ENCODE measurements around the gene GLRX3. TPM values are rescaled to one million over a fixed set of nuclear protein-coding genes. Genes with fewer than 3 reads are reported as not detected.
A peak's percentile ranks its signal among the peaks of the same experiment; 100 is the strongest.
"Not testable (repeated sequence)": the region's sequence is repeated elsewhere in the genome, so short reads cannot be mapped to it uniquely, and the experiment has no call there.

GLRX3 gene
- 369 and 2,100 TPM in 2 replicates for total RNA-seq (2014; rRNA removed; shearing (Covaris generic); ENCODE audit: low replicate concordance)

DNA sequence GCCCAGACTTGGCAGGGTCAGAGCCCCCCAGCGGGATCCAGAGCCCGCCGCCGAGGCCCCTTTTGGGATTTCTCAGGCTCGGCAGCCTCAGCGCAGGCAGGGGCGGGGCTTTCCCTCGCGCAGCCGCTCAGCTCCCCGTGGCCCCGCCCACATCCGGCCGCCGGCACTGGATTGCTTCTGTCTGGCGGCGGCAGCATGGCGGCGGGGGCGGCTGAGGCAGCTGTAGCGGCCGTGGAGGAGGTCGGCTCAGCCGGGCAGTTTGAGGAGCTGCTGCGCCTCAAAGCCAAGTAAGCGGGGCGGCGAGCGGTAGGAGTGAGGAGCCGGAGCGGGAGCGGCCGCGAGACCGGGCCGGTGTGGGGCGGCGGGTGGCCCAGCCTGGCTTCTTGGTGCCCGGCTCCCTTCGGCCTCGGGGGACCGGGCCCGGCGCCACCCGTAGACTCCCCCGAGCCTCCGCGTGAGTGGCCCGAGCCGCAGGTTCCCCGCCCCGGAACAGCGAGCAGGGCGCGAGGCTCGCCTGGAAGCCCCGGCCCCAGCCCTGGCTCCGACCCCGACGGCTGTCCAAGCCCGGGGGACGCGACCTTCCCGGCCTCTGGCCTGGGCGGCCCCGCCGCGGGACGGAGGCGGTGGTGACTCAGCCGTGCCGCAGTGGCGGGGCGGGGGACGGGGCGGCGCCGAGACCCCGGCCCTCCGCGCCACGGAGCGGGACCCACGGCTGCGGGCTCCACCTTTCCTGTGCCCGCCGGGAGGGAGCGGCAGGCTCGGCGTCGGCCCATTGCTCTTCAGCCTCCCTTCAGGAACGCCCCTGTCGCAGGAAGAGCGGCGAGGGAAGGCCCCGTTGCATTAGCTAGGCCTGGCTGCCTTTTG lies at the start of gene GLRX3:
GLRX3 (plus strand) TSS at position 166 of the 864 bp plus-strand sequence; CDS start at position 196, 30 bp downstream.
- Histone ChIP-seq H3K36me3 (peaks cover 27% of the 10 kb centered on the region), H3K27me3 (no peaks in the 10 kb centered on the region), H3K4me3 (peak within 1 kb of the TSS; percentile 91), H3K9me3 (no peaks in the 10 kb centered on the region)
- DNase-seq: peak; percentile 90

DNA sequence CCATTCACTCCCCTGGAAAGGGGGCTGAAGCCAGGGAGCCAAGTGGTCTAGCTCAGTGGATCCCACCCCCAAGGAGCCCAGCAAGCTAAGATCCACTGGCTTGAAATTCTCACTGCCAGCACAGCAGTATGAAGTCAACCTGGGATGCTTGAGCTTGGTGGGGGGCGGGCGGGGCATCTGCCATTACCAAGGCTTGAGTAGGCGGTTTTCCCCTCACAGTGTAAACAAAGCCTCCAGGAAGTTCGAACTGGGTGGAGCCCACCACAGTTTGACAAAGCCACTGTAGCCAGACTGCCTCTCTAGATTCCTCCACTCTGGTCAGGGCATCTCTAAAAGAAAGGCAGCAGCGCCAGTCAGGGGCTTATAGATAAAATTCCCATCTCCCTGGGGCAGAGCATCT lies 45.6 kb upstream of the GLRX3 start:
- not testable (repeated sequence) for H3K27me3 ChIP-seq, H3K4me3 ChIP-seq, DNase-seq, H3K9me3 ChIP-seq, H3K36me3 ChIP-seq

GRCh38 chr10:130099344-130099743 lies 36.8 kb upstream of the GLRX3 start:
- H3K9me3 ChIP-seq: no peaks in the 10 kb centered on the region
- no peak overlapping the region for H3K4me3 ChIP-seq
- H3K36me3 ChIP-seq: no peaks in the 10 kb centered on the region
- no peak for DNase-seq
- H3K27me3 ChIP-seq: no peaks in the 10 kb centered on the region

DNA sequence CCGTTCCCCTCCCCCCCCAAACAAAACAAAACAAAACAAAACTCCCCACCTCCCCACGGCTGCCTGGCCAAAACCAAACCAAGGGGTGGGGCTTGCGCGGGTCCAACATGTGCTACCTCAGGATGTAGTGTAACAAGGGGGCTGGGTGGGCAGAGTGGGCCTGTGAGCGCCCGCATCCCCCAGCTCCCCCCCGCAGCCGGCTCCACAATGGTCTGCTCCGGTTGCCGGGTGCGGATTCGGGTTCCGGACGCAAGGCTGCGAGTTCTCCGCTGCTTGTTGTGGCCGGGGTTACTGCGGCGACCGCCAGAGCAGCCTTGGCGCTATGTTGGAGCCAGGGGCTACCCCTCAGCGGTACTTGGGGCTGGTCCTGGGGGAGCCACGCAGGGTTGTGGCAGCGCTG lies 30.5 kb upstream of the GLRX3 start:
- DNase-seq: no peak
- no peaks in the 10 kb centered on the region for H3K36me3 ChIP-seq
- no peak overlapping the region for H3K4me3 ChIP-seq
- H3K9me3 ChIP-seq: no peaks in the 10 kb centered on the region
- no peaks in the 10 kb centered on the region for H3K27me3 ChIP-seq

DNA sequence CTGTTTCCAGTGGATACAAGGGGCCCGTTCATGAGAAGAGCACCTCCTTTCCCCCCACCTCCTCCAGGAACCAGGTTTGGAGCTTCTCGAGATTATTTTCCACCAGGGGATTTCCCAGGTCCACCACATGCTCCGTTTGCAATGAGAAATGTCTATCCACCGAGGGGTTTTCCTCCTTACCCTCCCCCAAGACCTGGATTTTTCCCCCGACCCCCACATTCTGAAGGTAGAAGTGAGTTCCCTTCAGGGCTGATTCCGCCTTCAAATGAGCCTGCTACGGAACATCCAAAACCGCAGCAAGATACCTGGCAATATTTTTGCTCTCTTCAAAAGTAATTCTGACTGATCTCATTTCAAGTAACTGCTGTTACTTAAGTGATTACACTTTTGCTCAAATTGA lies 28.0 kb upstream of the GLRX3 start:
- not testable (repeated sequence) for H3K27me3 ChIP-seq, H3K36me3 ChIP-seq, DNase-seq, H3K4me3 ChIP-seq, H3K9me3 ChIP-seq

GRCh38 chr10:130108934-130109604 lies 27.1 kb upstream of the GLRX3 start:
- Histone ChIP-seq H3K4me3 (peak overlapping the region; percentile 70), H3K27me3 (no peaks in the 10 kb centered on the region), H3K36me3 (no peaks in the 10 kb centered on the region), H3K9me3 (no peaks in the 10 kb centered on the region)
- DNase-seq: no peak

GRCh38 chr10:130109796-130110245 lies 26.4 kb upstream of the GLRX3 start:
- H3K9me3 ChIP-seq: no peaks in the 10 kb centered on the region

GRCh38 chr10:130110246-130111112 lies 25.7 kb upstream of the GLRX3 start, which contains the start of gene C10orf143:
C10orf143 (minus strand) TSS chr10:130110830; CDS start chr10:130110772, 58 bp downstream.
- H3K27me3 ChIP-seq: no peaks in the 10 kb centered on the region
- DNase-seq: peak; percentile 98

More at GRCh38 chr10:130109796-130110245, 26.4 kb upstream of the GLRX3 start:
- H3K27me3 ChIP-seq: no peaks in the 10 kb centered on the region
- H3K36me3 ChIP-seq: no peaks in the 10 kb centered on the region
- peak; percentile 50 for DNase-seq
- peak overlapping the region; percentile 70 for H3K4me3 ChIP-seq

DNA sequence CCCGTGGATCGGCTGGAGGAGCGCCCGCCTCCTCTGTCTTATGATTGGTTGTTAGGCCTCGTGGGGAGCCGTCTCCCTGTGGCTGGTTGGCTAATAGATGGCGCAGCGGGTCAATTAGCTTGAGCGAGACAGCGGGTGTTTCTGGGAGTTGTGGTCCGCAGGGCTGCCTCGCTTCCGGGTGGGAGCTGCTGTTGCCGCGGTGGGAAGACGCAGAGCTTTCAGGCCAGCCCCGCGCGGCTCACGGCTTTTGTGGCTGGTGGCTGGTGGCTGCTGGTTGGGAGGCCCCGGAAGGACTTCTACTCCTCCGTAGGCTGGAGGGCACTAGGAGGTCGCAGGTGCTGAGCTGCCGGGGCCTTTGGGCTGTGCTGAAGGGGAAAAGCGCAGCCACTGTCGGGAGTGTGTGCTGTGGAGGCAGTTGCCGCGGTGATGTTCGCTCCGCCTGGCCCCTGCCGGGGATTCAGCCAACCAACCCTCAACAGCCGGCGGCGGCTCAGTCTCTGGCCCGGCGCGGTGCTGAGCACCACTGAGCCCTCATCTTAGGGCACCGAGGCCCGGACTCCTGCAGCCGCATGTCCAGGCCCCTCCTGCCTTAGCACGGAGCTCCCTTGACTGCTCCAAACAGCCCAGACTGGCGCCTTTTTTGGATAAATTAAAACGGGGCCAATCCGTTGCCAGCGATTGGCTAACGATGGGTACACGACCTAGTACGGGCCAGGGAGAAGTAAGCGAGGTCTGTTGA lies 24.9 kb upstream of the GLRX3 start:
- peak; percentile 98 for DNase-seq
- Histone ChIP-seq H3K4me3 (peak overlapping the region; percentile 70), H3K9me3 (no peaks in the 10 kb centered on the region), H3K36me3 (no peaks in the 10 kb centered on the region), H3K27me3 (no peaks in the 10 kb centered on the region)

More at GRCh38 chr10:130110246-130111112, 25.7 kb upstream of the GLRX3 start, which contains the start of gene C10orf143:
- Histone ChIP-seq H3K36me3 (no peaks in the 10 kb centered on the region), H3K4me3 (peak within 1 kb of the TSS; percentile 70), H3K9me3 (no peaks in the 10 kb centered on the region)

GRCh38 chr10:130111852-130112180 lies 24.4 kb upstream of the GLRX3 start:
- DNase-seq: no peak
- Histone ChIP-seq H3K27me3 (no peaks in the 10 kb centered on the region), H3K4me3 (peak overlapping the region; percentile 70), H3K9me3 (no peaks in the 10 kb centered on the region), H3K36me3 (no peaks in the 10 kb centered on the region)

DNA sequence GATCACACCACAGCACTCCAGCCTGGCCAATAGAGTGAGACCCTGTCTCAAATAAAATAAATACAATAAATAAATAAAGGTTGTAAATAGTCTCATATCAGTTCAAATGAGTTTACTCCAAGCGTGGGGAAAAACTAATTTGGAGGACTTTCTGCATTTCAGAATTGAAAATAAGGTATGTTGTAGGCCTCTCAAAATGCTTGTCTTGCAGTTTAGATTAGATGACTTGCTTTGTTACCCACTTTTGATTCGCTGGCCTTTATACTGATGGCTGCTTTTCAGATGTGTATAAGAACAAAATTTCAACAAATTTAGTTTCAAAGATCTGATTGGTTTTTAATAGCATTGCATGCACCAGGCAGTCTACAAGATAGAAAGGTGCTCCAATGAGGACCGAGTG lies 23.4 kb upstream of the GLRX3 start:
- DNase-seq: no peak
- no peaks in the 10 kb centered on the region for H3K27me3 ChIP-seq
- no peaks in the 10 kb centered on the region for H3K36me3 ChIP-seq
- H3K4me3 ChIP-seq: no peak overlapping the region
- no peaks in the 10 kb centered on the region for H3K9me3 ChIP-seq

GRCh38 chr10:130116942-130117341 lies 19.2 kb upstream of the GLRX3 start:
- not testable (repeated sequence) for H3K4me3 ChIP-seq, DNase-seq, H3K9me3 ChIP-seq, H3K27me3 ChIP-seq, H3K36me3 ChIP-seq

DNA sequence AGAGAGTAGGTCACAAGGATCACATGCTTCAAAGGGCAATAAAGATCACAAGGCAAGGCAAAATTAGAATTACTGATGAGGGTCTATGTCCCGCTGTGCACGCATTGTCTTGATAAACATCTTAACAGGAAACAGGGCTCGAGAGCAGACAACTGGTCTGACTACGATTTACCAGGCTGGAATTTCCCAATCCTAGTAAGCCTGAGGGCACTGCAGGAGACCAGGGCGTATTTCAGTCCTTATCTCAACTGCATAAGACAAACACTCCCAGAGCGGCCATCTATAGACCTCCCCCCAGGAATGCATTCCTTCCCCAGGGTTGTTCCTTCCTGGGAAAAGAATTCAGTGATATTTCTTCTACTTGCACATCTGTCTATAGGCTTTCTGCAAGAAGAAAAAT lies 18.7 kb upstream of the GLRX3 start:
- H3K36me3 ChIP-seq, H3K27me3 ChIP-seq, DNase-seq, H3K9me3 ChIP-seq, H3K4me3 ChIP-seq: not testable (repeated sequence)

DNA sequence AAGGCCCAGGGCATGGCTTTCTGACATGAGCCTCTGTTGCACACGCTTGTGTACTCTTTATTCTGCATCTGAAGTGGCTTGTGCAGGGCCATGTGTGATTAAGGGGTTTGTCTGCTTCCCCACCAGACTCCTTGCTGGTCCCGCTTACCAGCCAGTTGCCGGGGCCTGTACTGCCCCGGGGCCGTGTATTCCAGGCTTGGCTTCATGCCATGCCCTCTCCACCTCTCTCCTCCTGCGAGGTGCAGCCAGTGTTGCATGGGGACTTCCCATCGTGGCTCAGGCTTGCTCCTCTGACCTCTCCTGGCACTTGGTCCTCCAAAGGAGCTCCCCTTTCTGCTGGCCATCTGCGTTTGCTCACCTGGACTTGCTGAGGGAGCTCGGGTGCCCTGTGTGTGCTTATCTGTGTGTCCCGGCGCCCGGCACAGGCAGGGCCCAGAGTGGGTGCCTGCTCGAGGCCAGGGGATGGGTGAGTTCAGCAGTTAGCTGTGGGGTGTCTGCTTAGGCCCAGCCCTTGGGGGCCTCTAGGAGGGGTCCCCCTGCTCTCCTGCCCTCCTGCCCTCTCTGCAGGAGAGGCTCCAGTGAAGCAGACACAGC lies 14.6 kb upstream of the GLRX3 start:
- Histone ChIP-seq H3K9me3 (no peaks in the 10 kb centered on the region), H3K27me3 (no peaks in the 10 kb centered on the region), H3K36me3 (no peaks in the 10 kb centered on the region), H3K4me3 (no peak overlapping the region)
- DNase-seq: no peak

GRCh38 chr10:130127364-130128061 lies 8.7 kb upstream of the GLRX3 start:
- no peaks in the 10 kb centered on the region for H3K27me3 ChIP-seq
- DNase-seq: peak; percentile 62
- H3K4me3 ChIP-seq: no peak overlapping the region
- no peaks in the 10 kb centered on the region for H3K36me3 ChIP-seq
- no peaks in the 10 kb centered on the region for H3K9me3 ChIP-seq

Measured in MG63 (cell line).